Sciatic nerve (tissue), 2 donors: ENCODE measurements around the gene AKAP8. TPM values are rescaled to one million over a fixed set of nuclear protein-coding genes. Genes with fewer than 3 reads are reported as not detected.

Experiments
- ATAC-seq: fragments of 200-7000 bp; cut with Tn5 transposase; one replicate; pipeline ENCODE4 v1.9.1; 2020; ENCODE audit warnings: mild to moderate bottlenecking, moderate library complexity
- DNase-seq: peaks from one replicate; pipeline ENCODE4 v3.0.0-alpha.2; 2020; ENCODE audit warnings: low spot score
- intact Hi-C: fragments of 100-400 bp; cut with DNase I; formaldehyde crosslinking; loops from one replicate; pipeline ENCODE4 v1.14.2; 2022
- total RNA-seq: library from RNA; stranded (reverse); fragmentation: NEBNext Ultra II Directional; extraction: Animal tissue kit (Norgen Biotek cat#: 25700); gene quantifications from one replicate; pipeline ENCODE4 v1.2.1, GENCODE V29; 2021
- donor health status: DM: no; HTN: no; CAD: no.
- donor health status: DM: no; HTN: no; CAD: no.

AKAP8 gene
- total RNA-seq, 1 donor from 2014 or later = 51.9 TPM

GRCh38 chr19:15313649-15314279 is 65.8 kb downstream of the AKAP8 start:
- intact Hi-C loops = no loop called here
- DNase-seq = no peak
- no peak for ATAC-seq

- ATAC-seq (no peak), DNase-seq (no peak)
- intact Hi-C loops = no loop called here
Observed at GRCh38 chr19:15307169-15307568, 72.4 kb downstream of the AKAP8 start.

- no peak for DNase-seq
- no peak for ATAC-seq
- intact Hi-C loops = no loop called here
Observed at GRCh38 chr19:15305582-15306334, 73.8 kb downstream of the AKAP8 start.

- ATAC-seq (no peak), DNase-seq (no peak)
- intact Hi-C loops = no loop called here
Observed at GRCh38 chr19:15304140-15304705, 75.4 kb downstream of the AKAP8 start.

Other genes starting within 250 kb of the AKAP8 start
- 124 TPM for gene NOTCH3, start 178.8 kb downstream of the AKAP8 start, total RNA-seq
- gene EPHX3, start 147.3 kb downstream of the AKAP8 start, total RNA-seq = 0.45 TPM
- 110 TPM for gene BRD4, start 47.2 kb downstream of the AKAP8 start, total RNA-seq
- gene AKAP8L, start 39.2 kb upstream of the AKAP8 start, total RNA-seq = 109 TPM
- 30.2 TPM for gene WIZ, start 70.2 kb upstream of the AKAP8 start, total RNA-seq
- gene RASAL3, start 84.8 kb upstream of the AKAP8 start, total RNA-seq = 6.1 TPM
- gene PGLYRP2, start 99.7 kb upstream of the AKAP8 start, total RNA-seq = not detected
- gene CYP4F22, start 128.7 kb upstream of the AKAP8 start, total RNA-seq = not detected
- gene CYP4F8, start 235.4 kb upstream of the AKAP8 start, total RNA-seq = not detected